GM12878 (cell line): Measurements from ENCODE around the gene BCL2. TPM values are rescaled to one million over a fixed set of nuclear protein-coding genes. Genes with fewer than 3 reads are reported as not detected.

Experiments used
- MAX ChIP-seq: IDR thresholded peaks from 2 replicates; pipeline ENCODE4 v1.6.1; 2012; ENCODE audit warnings: low read depth, low read length, improper control_type of control experiment
- polyA plus RNA-seq, 11 experiments: library from polyadenylated mRNA; depleted of rRNA in 4 of 11; unstranded in 6 of 11; stranded (reverse) in 5 of 11; fragments of >200 nt; fragmentation: Nextera tagmentation in 4 of 11; fragmentation: Illumina TruSeq in 1 of 11; extraction: Ambion mirVana in 4 of 11; extraction: Trizol in 1 of 11; gene quantifications; 1 replicate in 1 of 11; 2 replicates in 10 of 11; pipeline versions ENCODE4 v1.2.1 to v1.2.3, GENCODE V29; 2011 to 2016; ENCODE audit warnings: inconsistent platforms in 2 of 11, missing spikeins in 2 of 11, low read depth in 1 of 11
- total RNA-seq, 4 experiments: library from RNA; depleted of rRNA in 3 of 4; stranded (reverse); fragments of >200 nt in 3 of 4; fragmentation: Illumina TruSeq in 1 of 4; extraction: Trizol in 1 of 4; gene quantifications; 2 replicates each; pipeline versions ENCODE4 v1.2.1 to v1.2.3, GENCODE V29; 2013 to 2021
- TF ChIP-seq, protein P1 (sequence below): fragments of 450-650 bp; IDR thresholded peaks from 2 replicates; pipeline ENCODE4 v1.6.1; 2017; ENCODE audit warnings: low read depth, mild to moderate bottlenecking, moderate library complexity
- TF ChIP-seq, protein P2 (sequence below), 3 experiments: IDR thresholded peaks in 2 of 3; conservative IDR thresholded peaks in 1 of 3; 2 replicates each; pipeline ENCODE4 v1.5.1; 2011; ENCODE audit warnings: low read depth in 3 of 3, low read length in 3 of 3, mild to moderate bottlenecking in 3 of 3, control low read depth in 2 of 3, moderate library complexity in 2 of 3, inconsistent platforms in 1 of 3, mixed read lengths in 1 of 3; ENCODE audit not compliant: control insufficient read depth in 2 of 3, insufficient read depth in 1 of 3; ENCODE audit errors: extremely low read depth in 1 of 3
- TF ChIP-seq, protein P3 (sequence below): IDR thresholded peaks from 2 replicates; pipeline ENCODE4 v1.6.1; 2011; ENCODE audit warnings: mild to moderate bottlenecking, low read depth, low read length, moderate library complexity; ENCODE audit not compliant: insufficient replicate concordance

BCL2 gene
- total and polyA plus RNA-seq, 10 of the 15 experiments (the other 5 are each of a cell fraction or from before 2014, with no cell fraction given), result 4.1 to 47.8 (median 19.3) TPM

GRCh38 chr18:63284827-63285733 is 34.5 kb downstream of the BCL2 start (continued):
- TF ChIP-seq, protein P1, sequence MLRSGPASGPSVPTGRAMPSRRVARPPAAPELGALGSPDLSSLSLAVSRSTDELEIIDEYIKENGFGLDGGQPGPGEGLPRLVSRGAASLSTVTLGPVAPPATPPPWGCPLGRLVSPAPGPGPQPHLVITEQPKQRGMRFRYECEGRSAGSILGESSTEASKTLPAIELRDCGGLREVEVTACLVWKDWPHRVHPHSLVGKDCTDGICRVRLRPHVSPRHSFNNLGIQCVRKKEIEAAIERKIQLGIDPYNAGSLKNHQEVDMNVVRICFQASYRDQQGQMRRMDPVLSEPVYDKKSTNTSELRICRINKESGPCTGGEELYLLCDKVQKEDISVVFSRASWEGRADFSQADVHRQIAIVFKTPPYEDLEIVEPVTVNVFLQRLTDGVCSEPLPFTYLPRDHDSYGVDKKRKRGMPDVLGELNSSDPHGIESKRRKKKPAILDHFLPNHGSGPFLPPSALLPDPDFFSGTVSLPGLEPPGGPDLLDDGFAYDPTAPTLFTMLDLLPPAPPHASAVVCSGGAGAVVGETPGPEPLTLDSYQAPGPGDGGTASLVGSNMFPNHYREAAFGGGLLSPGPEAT, result peak; percentile 50; the same call in 1 of the 2 replicates
- TF ChIP-seq, protein P2, sequence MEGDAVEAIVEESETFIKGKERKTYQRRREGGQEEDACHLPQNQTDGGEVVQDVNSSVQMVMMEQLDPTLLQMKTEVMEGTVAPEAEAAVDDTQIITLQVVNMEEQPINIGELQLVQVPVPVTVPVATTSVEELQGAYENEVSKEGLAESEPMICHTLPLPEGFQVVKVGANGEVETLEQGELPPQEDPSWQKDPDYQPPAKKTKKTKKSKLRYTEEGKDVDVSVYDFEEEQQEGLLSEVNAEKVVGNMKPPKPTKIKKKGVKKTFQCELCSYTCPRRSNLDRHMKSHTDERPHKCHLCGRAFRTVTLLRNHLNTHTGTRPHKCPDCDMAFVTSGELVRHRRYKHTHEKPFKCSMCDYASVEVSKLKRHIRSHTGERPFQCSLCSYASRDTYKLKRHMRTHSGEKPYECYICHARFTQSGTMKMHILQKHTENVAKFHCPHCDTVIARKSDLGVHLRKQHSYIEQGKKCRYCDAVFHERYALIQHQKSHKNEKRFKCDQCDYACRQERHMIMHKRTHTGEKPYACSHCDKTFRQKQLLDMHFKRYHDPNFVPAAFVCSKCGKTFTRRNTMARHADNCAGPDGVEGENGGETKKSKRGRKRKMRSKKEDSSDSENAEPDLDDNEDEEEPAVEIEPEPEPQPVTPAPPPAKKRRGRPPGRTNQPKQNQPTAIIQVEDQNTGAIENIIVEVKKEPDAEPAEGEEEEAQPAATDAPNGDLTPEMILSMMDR (IDR thresholded peaks at IDR 0.05 in 2 of 3, conservative IDR thresholded peaks at IDR 0.05 in 1 of 3; ENCODE audit: control insufficient read depth in 2 of 3, extremely low read depth in 1 of 3, insufficient read depth in 1 of 3, low read depth in 3 of 3, low read length in 3 of 3), result no peak
- TF ChIP-seq, protein P3, sequence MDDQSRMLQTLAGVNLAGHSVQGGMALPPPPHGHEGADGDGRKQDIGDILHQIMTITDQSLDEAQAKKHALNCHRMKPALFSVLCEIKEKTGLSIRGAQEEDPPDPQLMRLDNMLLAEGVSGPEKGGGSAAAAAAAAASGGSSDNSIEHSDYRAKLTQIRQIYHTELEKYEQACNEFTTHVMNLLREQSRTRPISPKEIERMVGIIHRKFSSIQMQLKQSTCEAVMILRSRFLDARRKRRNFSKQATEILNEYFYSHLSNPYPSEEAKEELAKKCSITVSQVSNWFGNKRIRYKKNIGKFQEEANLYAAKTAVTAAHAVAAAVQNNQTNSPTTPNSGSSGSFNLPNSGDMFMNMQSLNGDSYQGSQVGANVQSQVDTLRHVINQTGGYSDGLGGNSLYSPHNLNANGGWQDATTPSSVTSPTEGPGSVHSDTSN, result peak; percentile 24
- peak; percentile 82; the same call in 1 of the 2 replicates for TF ChIP-seq MAX
